Hematopoietic multipotent progenitor cell treated with erythropoietin and hydrocortisone succinate and interleukin-3 and kit ligand, for 17 days (in vitro differentiated cells): ENCODE data around the gene BTRC.

Experiments used
- DNase-seq: peaks from one replicate; pipeline ENCODE4 v3.0.0-alpha.2; 2015; ENCODE audit warnings: low spot score

BTRC gene

DNA sequence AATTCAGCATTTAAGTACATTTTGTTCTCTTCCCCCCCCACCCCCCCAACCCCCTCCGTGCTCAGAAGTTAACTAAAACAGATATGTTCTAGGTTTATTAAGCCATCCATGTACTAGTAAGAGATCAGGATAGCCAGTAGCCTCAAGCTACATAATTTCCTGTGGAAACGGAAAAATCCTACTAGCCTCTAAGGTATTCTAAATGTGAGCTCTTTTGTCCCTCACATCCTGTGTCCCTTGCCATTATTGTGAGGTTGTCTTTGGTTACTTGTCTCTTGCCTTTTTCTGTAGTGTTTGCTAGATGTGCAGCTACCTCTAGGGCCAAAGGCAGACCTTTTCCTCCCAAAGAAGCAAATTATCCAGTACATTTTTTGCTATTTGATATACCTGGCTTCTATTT is 92.1 kb downstream of the BTRC start:
- peak; percentile 7 for DNase-seq

DNA sequence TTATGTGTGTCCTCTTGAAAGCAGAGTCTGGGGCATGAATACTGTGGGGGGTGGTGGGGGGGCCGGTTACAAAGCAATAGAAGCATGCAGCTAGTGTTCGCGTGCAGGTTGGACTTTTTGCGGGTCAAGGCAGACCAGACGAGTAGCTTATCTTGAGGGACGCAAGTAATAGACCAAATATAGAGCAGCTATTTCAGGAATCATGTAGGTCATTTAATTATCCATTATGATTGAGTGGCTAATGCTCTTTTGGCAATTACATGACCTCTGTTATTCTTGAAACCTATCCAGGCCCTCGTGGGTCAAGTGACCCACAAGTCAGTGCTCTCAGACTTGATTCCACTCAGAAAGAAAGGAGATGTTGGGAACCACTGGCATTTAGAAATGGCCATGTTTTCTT is 93.0 kb downstream of the BTRC start:
- peak; percentile 6 for DNase-seq

DNA sequence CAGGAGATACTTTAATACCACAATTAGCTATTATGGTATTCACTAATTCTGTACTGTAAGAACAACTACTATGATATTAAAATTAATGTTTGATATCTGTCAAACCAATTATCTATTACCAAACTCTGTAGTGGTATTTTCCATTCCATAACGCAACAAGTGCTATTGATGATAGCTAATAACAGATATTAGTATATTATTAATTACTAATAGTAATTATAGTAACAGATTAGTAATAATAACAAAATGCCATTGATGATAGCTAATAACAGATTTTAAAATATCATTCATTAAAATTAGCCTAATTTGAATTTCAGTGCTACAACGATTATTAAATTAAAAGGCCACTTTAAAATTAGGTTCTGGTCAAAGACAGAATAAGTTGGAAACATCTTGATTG is 93.5 kb downstream of the BTRC start:
- DNase-seq: no peak

DNA sequence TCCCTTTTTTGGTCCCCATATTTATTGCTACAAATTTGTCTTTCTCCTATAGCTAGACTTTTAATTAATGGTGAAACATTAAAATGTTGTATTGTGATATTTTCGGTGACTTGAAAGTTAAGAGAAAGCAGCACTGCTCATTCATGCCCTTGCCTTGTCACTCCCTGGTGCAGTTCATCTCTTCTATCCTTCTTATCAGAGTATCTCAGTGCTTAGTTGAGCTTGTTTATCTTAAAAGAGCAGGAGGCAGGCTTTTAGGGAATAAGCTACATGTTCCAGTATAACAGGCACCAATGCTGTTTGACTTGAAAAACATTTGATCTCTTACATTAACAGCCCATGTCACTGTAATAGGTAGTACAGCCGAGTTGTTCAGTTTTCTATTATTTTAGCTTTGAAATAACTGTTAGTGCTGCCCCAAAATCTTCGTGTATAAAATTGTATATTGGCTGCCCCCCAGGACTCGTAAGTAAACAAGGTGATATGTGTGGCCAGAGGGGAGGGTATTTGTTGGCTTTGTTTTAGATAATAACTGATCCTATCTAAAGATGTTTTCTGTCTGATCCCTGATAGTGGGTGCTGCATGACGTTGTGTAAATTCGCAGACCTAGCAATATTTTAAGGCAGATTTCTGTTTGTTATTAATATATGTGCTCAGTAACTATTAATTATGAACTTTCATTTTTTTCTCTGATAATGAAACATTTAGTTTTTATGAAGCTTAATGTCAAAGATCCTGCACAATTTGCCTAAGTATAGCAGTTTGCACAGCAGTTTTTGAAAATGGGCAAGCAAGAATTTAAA is 96.5 kb downstream of the BTRC start:
- DNase-seq: peak; percentile 86

DNA sequence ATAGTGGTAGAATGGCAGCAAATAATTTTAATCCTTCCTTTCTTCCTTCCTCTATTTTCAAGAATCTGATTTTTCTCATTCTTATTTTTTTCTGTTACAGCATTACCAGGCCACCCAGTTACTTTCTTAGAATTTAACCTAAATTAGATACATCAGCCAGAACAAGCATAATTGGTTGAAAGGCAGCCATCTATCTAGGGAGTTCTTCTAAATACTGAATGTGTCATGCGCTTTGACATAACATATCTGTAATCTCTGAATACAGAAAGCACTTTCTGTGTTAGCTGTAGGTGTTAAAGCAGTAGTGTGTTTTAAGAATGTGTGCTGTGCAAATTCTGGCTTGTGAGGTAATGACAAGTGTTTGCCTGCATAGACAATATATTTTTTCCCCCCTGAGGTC is 97.3 kb downstream of the BTRC start:
- peak; percentile 74 for DNase-seq

DNA sequence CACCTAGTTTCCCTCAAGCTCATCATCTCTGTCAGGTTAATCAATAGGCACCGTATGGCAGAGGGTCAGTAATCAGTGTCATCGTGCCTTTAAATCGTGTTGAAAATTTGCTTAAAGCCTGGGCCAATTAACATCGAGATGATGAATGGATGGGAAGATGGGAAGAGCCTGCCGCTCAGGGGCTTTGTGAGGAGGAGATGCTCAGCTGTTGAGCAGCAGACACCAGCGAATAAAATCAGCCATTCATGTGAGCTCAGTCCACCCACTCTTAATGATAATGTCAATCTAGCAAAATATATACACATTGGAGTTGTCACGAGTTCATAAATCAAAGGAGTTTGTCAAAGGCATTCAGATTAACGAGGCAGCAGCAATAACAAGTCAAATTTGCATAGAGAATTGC is 97.7 kb downstream of the BTRC start:
- no peak for DNase-seq

DNA sequence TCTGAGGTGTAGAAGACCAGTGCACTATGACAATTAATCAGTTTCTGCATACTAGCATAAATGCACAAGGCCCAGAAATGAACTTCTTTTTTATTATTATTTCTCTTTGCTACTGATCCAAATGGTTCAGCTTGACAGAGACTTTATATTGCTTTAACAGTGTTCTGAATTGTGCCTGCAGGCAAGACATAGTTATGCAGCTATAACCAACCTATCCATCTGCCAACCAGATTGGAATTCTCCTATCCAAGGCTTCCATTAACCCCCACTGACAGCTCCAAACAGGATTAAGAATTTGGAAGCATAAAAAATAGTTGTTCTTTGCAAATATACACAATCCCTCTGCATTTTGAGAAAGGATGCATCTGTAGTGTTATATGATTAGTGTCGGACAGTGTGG is 98.2 kb downstream of the BTRC start:
- DNase-seq: no peak

DNA sequence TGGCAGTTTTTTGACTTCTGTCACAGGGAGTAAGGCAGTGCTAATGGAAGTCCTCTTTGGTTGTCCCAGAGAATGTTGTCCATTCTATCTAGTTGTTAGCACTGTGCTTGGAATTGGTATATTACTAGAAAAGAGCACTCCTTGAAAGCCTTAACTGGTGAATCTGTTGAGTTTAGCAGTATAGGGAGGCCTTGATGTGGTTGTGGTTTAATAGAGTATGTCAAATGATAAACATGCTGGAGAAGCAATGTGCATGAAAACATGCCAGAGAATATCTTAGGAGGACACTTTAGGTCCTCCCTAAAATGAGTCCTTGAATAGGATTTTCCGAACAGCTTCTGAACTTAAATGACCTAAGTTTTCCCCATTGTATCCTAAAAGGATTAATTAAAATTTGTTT is 98.6 kb downstream of the BTRC start:
- DNase-seq: peak; percentile 66

DNA sequence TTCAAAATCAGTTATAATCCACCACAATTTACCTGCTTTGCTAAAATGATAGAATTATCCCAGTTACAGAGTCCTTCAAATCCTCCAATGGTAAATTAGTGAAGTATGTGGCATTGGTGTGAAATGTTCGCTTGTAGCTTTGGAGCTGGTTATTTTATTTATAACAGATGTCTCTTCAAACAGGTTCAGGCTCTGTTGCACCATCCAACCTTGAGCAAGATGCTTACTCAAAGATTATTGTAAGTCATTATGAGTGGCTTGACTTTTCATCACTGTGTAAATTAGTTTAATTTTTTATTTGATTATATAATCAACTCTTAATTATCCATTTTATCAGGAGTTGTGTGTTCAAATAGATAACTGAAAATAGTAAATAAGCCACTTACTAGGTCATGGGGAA is 99.4 kb downstream of the BTRC start:
- DNase-seq: no peak

DNA sequence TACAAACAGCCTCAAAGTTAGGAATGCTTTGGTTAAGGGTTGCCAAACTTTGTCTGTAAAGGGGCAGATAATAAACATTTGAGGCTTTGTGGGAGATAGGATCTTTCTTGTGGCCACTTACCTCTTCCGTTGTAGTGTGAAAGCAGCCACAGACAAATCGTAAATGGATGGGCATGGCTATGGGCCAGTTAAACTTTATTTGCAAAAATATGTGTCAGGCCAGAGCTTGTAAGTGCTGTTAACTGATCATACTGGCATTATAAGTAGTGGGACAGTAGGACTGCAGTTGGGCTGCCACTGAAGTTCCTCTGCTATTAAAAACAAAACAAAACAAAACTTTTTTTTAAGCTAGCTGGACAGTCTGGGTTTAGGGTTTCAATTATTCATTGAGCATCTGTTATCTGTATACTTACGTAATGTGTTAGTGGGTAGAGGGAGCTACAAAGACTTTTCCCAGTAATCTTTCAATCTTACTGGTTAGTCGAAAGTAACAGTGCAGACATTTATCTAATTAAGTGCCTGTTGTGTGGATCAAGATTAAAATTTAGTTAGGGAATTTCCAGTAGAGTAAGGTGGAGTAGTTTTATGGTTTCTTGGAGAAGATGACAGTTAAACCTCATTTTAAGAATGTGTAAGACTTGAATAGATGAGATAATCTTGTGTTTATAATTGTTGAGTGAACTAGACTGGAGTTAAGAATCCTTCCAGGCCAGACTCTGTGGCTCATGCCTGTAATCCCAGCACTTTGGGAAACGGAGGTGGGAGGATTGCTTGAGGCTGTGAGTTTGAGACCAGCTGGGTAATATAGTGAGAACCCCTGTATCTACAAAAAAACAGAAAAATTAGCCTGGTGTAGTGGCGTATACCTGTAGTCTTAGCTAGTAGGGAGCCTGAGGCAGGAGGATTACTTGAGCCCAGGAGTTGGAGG is 100.1 kb downstream of the BTRC start:
- DNase-seq: peak; percentile 78

DNA sequence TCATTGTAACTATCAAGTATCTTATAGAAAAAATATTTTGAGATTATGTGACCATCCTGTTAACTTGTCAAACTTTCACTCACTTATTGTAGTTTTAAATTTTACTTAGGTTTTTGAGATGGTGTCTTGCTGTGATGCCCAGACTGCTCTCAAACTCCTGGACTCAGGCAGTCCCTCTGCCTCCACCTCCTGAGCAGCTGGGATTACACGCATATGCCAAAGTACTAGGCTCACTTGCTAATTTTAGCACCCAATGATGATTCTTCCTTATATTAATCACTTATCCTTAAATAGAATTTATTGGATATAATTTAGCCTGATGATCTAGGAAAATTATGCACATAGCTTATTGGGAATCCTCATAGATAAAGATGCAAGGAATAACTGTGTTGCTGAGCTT is 104.9 kb downstream of the BTRC start:
- no peak for DNase-seq

DNA sequence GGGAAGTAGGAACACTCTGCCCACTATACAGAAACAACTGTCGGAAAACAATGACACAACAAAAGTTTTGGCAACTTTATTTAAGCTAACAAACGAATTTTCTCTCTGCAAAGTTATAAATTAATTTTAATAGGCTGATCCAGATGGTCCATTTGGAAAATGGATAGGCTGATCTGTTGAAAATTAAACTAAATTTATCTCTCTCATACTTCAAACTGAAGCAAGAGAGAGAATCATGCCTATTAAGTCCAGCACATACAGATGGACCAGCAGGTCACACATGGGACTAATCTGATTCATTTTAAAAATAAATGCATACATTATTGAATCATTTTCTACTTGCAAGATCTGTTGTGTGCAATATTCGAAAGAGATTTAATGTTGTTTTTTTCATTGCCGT is 110.1 kb downstream of the BTRC start:
- DNase-seq: no peak

DNA sequence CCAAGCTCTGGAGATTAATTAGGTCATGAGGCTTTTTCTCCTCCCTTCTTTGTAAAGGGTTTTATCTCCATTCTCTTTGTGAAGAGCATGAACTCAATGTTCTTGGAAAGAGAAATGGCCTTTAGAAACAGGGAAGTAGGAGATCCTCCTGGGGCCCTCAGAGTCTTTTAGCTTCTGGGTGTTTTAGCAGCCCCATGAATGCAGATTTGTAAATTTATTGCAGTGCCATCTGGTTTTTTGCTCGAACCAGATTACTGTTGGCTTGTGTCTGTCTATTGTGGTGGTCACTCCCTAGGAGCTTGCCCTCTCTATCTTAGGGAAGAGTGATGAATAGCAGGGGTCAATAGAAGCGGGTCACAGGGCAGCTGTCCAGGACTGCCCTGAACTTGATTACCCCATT is 110.6 kb downstream of the BTRC start:
- DNase-seq: no peak

DNA sequence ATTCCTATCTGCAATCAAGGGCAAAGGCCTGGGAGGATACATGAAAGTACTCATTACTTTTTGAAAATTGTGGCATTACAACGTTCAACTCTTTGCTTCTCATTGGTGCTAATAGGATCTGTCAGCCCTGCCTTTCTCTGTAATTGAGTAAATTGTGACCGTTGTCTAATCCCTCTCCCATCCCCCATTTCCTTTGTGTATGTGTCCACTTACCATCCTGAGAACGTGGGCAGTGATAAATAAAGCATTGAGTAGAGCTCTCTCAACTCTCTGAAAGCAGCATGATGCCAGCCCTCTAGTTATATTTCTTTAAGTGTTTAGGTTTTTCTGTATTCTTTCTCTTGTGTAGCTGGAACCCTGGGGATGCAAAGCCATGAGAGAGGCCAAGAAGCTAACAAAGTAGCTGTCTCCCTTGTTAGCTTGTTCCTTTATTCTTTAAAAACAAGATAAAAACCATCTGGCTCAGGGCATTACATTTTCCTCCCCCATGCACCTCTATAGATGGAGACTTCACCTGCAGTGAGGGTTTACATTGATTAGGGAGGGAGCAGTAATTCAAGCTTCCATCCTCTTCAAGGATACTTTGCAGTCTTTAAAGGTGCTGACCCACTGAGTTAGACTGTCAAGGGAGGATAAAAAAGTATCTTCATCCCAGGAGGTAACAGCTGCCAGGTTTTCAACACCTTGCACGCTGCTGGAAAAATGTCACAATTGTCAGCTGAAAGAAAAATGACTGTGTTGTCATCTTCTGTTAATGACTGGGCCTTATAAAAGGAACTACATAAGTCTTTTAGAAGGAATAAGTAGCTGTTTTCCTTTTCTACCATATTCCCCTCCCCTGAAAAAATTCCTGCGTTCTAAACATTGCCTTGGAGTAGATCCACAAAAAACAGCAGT is 112.3 kb downstream of the BTRC start:
- peak; percentile 6 for DNase-seq

DNA sequence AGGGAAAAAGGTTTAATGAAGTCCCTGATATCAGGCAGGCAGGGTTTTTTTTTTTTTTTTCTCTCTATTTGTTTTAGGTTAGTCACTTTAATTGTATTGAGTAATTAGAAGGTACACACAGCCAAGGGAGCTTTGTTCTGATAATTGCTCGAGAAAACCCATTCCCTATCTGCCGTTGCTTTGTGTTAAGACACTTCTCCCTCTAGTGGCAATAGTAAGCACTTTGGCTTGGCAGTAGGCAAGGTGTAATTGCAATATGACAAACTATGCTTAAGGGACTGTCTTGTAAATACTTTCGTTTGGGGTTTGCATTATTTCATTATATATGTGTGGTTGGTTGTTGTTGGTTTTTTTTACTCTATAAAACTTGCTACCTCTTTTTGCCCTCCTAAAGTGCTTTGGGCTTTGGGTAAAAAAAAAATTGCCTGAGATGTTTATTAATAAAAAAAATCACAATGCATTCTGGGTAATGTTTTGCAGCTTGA is 113.4 kb downstream of the BTRC start:
- peak; percentile 85 for DNase-seq

DNA sequence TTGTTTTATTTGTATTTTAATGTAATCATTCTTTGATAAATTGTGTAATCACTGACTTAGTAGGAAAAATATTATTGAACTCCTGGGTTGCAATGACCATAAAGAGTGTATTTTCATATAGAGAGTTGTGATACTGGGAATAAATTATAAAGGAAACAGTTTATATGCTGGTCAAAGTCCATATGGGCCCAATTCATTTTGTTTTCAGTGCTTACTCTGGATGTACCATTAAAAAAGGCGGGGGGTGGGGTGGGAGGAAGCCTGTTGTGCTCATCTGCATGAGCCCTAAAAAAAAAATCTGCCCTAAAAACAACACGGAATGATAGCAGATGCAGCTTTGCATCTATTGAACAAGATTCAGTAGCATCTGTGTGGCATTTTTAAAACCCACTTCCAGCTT is 114.2 kb downstream of the BTRC start:
- DNase-seq: no peak

DNA sequence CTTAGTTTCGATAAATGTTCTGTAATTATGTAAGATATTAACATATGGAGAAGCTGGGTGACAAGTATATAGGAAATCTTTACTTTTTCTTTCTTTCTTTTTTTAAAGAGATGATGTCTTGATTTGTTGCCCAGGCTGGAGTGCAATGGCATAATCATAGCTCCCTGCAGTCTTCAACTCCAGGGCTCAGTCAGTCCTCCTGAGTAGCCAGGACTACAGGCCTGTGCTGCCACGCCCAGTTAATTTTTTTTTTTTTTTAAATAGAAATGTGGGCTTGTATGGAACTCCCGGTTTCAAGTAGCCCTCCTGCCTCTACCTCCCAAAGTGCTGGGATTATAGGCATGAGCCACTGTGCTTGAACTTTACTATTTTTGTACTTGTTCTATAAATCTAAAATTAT is 122.4 kb downstream of the BTRC start:
- no peak for DNase-seq

DNA sequence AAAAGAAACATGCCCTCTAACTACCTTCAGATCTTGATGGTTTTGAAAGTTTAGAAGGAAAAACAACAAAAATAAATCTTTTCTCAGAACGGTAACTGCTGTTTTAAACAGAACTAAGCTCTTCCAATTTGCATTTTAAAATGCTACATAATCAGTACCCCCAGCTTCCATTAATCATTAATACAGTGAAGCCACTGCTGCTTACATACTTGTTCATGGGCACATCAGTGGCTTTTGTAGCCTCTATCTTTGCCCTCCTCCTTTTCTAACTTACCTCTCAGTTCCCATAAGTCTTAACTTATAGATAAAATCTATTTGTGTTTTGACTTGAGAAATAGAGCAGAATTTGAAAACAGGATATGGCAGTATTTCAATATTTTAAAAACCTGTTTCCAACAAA is 125.0 kb downstream of the BTRC start:
- DNase-seq: no peak

DNA sequence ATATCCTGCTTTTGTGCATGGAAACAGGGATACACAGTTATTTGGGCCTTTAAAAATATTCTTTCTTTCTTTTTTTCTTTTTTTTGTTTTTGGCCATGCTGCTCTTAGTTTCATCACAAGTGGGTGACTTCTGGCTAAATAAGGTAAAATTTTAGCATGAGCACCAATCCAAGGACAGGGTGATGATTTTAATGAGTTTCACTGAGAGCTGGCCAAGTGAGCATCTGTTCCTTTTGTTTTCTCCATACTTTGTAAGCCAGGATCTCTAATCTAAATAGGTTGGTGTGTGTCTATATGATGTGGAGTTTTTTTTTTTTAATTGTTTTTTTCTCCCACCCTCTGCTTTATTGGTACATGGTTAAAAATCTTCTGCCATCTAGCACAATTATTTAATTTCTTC is 127.3 kb downstream of the BTRC start:
- DNase-seq: no peak

DNA sequence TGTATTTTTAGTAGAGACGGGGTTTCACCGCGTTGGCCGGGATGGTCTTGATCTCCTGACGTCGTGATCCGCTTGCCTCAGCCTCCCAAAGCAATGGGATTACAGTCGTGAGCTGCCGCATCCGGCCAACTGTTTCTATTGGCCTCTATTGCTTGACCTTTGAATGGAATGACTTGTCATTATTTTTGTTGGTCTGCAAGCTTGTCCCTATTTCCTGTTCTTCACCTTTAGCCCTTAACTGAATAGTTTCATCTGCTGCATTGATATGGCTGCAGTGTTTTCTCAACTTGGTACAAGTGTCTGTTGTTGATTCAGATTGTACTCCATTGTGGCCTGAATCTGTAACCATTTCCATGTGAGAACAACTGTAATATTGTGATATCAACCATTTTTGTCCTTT is 128.6 kb downstream of the BTRC start:
- DNase-seq: no peak

DNA sequence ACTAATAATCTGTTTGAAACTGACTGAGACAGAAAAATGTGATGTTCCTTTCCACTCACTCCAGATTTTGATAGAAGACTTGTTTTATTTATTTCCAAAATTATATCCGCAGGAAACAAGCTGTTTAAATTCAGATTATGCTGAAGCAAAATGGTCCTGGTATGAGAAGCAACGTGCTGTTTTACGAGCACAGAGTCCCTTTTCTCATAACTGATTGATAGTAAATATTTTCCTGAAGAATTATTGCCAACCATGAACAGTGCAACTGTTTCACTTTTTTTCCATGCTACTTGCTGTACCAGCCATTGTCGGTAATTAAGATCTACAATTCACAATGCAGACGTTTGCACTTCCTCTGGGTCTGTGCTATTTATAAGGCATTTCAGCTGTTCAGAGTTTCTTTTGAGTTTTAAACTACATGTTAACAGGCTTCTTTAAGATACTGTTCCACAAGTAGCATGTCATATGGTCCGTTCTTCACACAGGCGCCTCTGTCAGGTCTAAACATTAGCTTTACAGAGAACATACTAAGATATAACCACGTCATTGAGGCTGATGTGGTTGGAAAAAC is 130.3 kb downstream of the BTRC start:
- no peak for DNase-seq

DNA sequence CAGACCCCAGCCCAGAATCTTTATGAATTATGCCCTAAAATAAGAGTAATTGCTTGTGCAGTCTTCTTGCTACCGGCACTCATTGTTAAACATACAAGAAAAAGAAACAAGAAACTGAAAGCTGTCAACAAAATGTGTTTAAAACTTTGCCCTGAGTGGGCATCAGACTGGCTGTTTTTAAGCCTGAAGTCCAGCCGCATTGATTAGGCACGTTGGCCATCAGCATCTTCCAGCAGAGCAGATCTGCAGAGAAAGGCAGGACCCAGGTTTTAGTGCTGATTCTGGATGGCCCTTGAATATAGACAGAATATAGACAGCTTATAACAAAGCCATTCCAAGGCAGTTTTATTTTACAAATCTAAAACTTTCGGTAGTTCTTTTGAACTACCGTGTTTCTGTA is 131.2 kb downstream of the BTRC start:
- DNase-seq: no peak
